Fibroblast of lung (primary cell): Measurements from ENCODE around the gene CELF2.

Source experiments
- CTCF ChIP-seq, 2 donors: IDR thresholded peaks in 1 of 2; conservative IDR thresholded peaks in 1 of 2; 1 replicate in 1 of 2; 2 replicates in 1 of 2; pipeline ENCODE4 v1.5.1; 2011 to 2012; ENCODE audit warnings: low read length in 2 of 2, control low read depth in 1 of 2, inconsistent platforms in 1 of 2, low read depth in 1 of 2, mild to moderate bottlenecking in 1 of 2
- EZH2 ChIP-seq: IDR thresholded peaks from 2 replicates; pipeline ENCODE4 v1.5.1; 2012; ENCODE audit warnings: low read length, control low read depth, mild to moderate bottlenecking; ENCODE audit errors: missing control alignments

- TF ChIP-seq CTCF (conservative IDR thresholded peaks at IDR 0.05 in 1 of 2, IDR thresholded peaks at IDR 0.05 in 1 of 2; ENCODE audit: low read depth in 1 of 2, low read length in 2 of 2) (no peak), EZH2 (no peak)
Observed at GRCh38 chr10:11224321-11224720, 206.6 kb downstream of the CELF2 start.
